Superior temporal gyrus (tissue), 1 donor: ENCODE measurements around the gene GPR4.

Experiments used
- DNase-seq: peaks from one replicate; pipeline ENCODE4 v3.0.0-alpha.2; 2016; ENCODE audit errors: extremely low spot score

Gene GPR4

DNA sequence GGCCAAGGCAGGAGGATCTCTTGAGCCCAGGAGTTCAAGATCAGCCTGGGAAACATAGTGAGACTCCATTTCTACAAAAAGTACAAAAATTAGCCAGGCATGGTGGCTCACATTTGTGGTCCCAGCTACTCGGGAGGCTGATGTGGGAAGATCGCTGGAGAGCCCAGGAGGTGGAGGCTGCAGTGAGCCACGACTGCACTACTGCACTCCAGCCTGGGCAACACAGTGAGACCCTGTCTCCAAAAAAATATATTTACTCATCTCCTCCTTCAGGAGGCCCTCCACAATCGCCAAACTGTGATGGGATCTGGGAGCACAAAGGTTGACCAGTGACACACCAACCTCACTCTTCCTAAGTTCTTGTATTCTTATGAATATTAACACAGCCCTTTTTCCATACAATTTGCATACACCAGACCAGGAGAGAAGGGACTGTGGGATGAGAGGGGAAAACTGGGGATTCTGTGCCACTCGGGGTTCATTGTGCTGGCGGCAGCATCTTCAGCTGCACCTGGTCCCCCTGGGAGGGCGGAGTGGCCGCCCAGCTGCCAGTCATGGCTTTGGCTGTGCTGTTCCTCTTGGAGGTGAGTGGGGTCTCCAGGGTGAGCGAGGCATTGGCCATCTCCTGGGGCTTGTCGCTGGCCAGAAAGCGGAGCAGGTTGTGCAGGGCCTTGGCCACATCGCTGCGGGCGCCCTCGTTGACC is 11.6 kb downstream of the GPR4 start:
- no peak for DNase-seq

GRCh38 chr19:45589768-45590167 is 12.2 kb downstream of the GPR4 start:
- DNase-seq: no peak

DNA sequence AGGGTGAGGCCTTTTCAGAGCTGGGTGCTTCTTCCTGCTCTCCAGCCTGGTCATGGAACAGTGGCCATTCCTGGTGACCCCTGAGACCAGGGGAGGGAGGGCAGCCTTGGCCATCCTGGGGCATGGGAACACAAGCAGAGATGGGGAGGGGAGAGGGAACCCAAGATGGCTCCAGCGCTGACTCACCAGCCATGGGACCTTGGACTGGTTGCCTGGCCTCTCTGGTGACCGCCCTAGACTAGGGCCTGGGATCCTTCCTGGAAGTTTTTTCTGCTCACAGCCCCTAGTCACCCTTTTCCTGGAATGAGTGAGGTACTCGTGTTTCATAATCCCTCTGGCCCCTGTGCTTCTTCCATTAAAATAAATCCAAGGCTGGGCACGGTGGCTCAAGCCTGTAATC is 14.1 kb downstream of the GPR4 start:
- DNase-seq: no peak

GRCh38 chr19:45585158-45585577 is 16.8 kb downstream of the GPR4 start:
- DNase-seq: no peak

DNA sequence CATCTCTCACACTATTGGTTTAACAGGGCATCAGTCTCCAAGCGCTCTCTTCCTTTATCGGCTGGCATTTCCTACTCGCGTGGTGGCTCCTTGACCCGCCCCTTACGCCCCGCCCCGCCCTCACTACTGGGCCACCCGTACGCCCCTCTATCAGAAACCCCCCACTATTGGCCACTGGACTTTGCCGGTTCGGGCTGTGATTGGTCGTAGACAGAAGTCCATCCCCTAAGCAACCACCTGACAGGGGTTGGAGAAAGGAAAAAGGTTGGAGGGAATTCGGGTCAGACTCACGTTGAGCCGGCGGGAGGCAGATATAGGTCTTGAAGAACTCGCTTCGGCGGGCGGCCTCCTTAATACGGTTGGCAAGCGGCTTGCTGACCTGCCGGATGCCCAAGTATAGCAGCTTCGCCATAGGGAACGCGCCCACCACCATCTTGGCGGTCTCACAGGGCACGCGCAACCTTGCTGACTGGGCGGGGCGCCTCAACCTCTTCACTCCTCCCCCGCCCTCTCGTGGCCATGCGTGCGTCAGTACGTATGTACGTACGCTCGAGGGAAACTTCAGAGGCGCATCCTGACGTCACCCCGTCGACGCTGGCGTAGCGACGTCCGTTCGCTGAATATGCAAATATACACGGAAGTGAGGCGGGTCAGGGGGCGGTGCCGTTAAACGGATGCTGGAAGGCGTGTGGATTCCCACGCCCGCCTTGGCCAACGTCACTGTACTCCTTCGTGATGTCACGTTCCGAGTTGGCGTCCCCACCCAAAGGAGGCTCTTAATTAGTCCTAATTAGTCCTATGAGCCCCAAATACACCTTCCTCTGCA is 17.5 kb downstream of the GPR4 start, which contains the start of gene OPA3:
TSS of gene OPA3 (minus strand) at position 471 of the 826 bp plus-strand sequence. CDS start at position 433, 38 bp downstream.
- DNase-seq: peak; percentile 100

GRCh38 chr19:45581576-45581975 is 20.4 kb downstream of the GPR4 start:
- no peak for DNase-seq

GRCh38 chr19:45578861-45579260 is 23.2 kb downstream of the GPR4 start:
- no peak for DNase-seq

GRCh38 chr19:45577111-45577905 is 24.7 kb downstream of the GPR4 start:
- DNase-seq: no peak

GRCh38 chr19:45576682-45577081 is 25.3 kb downstream of the GPR4 start:
- DNase-seq: no peak

GRCh38 chr19:45575216-45575615 is 26.8 kb downstream of the GPR4 start:
- no peak for DNase-seq

DNA sequence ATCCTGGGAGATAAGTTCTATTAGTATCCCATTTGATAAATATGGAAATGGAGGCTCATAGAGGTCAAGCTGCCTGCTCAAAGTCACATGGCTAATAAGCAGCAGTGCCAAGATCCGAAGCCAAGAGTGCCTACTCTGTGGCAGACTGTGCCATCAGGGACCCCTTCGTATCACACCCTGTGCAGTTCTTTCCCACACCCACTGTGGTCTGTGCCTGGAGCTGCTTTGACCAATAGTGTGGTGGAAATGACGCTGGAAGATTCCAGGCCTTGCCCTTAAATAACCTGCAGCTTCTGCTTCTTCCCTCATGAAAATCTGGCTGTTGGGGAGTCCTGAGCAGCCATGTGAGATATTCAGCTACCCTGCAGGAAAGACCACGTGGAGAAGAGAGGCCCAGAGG is 27.5 kb downstream of the GPR4 start:
- DNase-seq: no peak

- DNase-seq: no peak
Measured at GRCh38 chr19:45571457-45572220, 30.4 kb downstream of the GPR4 start.

- peak; percentile 34 for DNase-seq
Measured at GRCh38 chr19:45569619-45570421, 32.2 kb downstream of the GPR4 start.

- no peak for DNase-seq
Measured at GRCh38 chr19:45568732-45569131, 33.3 kb downstream of the GPR4 start.

- DNase-seq: no peak
Measured at GRCh38 chr19:45567609-45568008, 34.4 kb downstream of the GPR4 start.

DNA sequence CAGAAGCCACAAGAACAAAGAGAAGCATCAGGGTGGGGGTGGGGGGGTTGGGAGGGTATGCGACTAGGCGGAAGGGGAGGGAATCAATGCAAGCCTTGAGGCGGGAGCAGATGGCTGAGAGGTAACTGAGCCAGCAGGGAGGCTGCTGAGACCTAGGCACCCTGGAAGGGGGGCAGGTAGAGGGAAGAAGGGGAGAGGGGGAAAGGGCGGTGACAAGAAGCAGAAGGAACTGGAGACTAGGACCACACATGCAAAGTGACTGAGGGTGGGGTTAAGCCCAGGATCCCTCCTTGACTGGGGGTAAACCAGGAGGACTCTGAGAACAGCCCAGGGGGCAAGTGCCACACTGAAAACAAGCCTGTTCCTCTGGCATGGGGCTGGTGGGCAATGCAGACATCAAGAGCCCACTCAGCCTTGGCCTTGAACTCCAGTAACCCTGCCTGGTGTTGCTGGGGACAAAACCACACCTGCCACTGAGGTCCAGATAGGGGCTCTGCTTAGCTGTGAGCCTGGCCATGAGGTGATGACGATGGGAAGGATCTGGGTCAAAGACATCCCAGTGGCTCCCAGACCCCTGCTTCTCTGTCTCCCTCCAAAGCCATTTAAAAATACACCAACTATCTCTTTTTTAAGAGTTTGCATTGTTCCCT is 37.8 kb downstream of the GPR4 start:
- DNase-seq: no peak

- no peak for DNase-seq
Measured at GRCh38 chr19:45560686-45561085, 41.3 kb downstream of the GPR4 start.

DNA sequence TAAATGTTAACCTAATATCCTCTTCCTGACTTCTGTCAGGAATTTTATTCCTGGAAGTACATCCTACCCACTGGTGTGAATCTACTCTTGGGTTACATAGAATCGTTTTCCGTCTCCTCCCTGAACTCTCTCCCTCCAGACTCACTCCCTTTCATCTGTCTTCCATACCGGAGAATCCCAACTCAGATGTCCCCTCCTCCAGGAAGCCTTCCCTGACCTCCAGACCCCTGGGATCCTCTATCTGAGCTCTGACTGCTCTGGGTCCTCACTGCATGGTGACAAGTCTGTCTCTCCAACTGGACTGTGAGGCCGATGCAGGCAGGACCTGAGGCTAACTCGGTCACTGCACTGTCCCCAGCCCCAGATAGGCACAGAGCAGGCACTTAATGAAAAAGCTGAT is 42.0 kb downstream of the GPR4 start:
- no peak for DNase-seq

DNA sequence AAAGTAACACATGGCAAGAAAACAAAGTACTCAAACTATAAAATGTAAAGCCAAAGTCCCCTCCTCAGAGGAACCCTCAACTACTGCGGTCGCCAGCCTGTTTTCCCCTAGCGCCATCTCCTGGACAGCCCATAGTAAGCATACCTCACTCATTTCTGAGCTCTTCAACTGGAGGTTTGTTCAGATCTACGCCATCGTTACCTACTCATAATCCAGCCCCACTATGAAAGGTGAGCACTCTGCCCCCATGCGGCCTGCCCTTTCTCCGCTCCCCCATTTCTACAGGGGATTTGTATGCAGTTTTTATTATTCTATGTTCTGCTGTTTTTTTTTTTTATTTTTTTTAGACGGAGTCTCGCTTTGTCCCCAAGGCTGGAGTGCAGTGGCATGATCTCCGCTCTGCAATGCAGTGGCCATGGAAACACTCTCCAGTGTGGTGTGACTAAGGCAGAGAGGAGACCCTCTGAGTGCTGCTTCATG is 43.6 kb downstream of the GPR4 start:
- peak; percentile 58 for DNase-seq

- no peak for DNase-seq
Measured at GRCh38 chr19:45556835-45557234, 45.2 kb downstream of the GPR4 start.
